SK-N-SH (cell line): ENCODE data around the gene PEX7. TPM values are rescaled to one million over a fixed set of nuclear protein-coding genes. Genes with fewer than 3 reads are reported as not detected.
"Not testable (repeated sequence)": the region's sequence is repeated elsewhere in the genome, so short reads cannot be mapped to it uniquely, and the experiment has no call there.

ENCODE experiments used
- CTCF ChIA-PET: fragments of 300-600, 350-600 bp; formaldehyde crosslinking; extraction: SDS; loops from one replicate; lab custom pipeline; 2021; lab: Yijun Ruan, JAX
- POLR2A ChIA-PET: fragments of 350-600 bp; sonication (Branson Sonifier 250); formaldehyde crosslinking; extraction: SDS; loops from one replicate; lab custom pipeline; 2020; ENCODE audit warnings: antibody characterized with exemption, inconsistent platforms; lab: Yijun Ruan, JAX
- DNase-seq: peaks from one replicate; pipeline ENCODE4 v3.0.0; 2012
- H2AFZ ChIP-seq: fragments of 200-600 bp; sonication (generic); 2 replicates; pipeline ENCODE4 v1.8.1; 2016; ENCODE audit warnings: antibody characterized with exemption, mild to moderate bottlenecking, low read depth
- H3F3A ChIP-seq: fragments of 200-600 bp; sonication (generic); replicated peaks from 2 replicates; pipeline ENCODE3; 2016; ENCODE audit warnings: antibody characterized with exemption, mild to moderate bottlenecking; ENCODE audit not compliant: insufficient read depth
- H3K27ac ChIP-seq, 2 experiments: fragments of 200-500 bp in 1 of 2; fragments of 200-600 bp in 1 of 2; sonication (Bioruptor generic) in 1 of 2; sonication (generic), shearing (Covaris generic) in 1 of 2; 2 replicates each; pipeline versions ENCODE4 v1.5.1 to v1.6.1; 2014 to 2016; ENCODE audit warnings: low read depth in 2 of 2, inconsistent platforms in 1 of 2, low read length in 1 of 2, mild to moderate bottlenecking in 1 of 2, mixed read lengths in 1 of 2
- H3K27me3 ChIP-seq: fragments of 200-600 bp; sonication (generic), shearing (Covaris generic); 2 replicates; pipeline ENCODE4 v1.6.1; 2016; ENCODE audit warnings: mixed run types; ENCODE audit not compliant: insufficient read depth
- H3K36me3 ChIP-seq, 2 experiments: fragments of 200-500 bp in 1 of 2; fragments of 200-600 bp in 1 of 2; sonication (Bioruptor generic) in 1 of 2; sonication (generic) in 1 of 2; replicated peaks in 1 of 2; 2 replicates each; pipeline versions ENCODE3 to v1.5.1; 2014 to 2016; ENCODE audit warnings: low read length in 1 of 2, mild to moderate bottlenecking in 1 of 2; ENCODE audit not compliant: insufficient read depth in 2 of 2, control insufficient read depth in 1 of 2
- H3K4me1 ChIP-seq, 2 experiments: fragments of 200-500 bp in 1 of 2; fragments of 200-600 bp in 1 of 2; sonication (Bioruptor generic) in 1 of 2; sonication (generic), shearing (Covaris generic) in 1 of 2; 2 replicates each; pipeline versions ENCODE4 v1.5.1 to v1.6.1; 2014 to 2016; ENCODE audit warnings: low read depth in 1 of 2, low read length in 1 of 2, mixed run types in 1 of 2; ENCODE audit not compliant: insufficient read depth in 2 of 2, control insufficient read depth in 1 of 2
- H3K4me2 ChIP-seq: fragments of 200-600 bp; sonication (generic), shearing (Covaris generic); 2 replicates; pipeline ENCODE4 v1.6.1; 2017; ENCODE audit warnings: mixed run types
- H3K4me3 ChIP-seq, 2 experiments: fragments of 200-500 bp in 1 of 2; fragments of 200-600 bp in 1 of 2; sonication (Bioruptor generic) in 1 of 2; sonication (generic), shearing (Covaris generic) in 1 of 2; 2 replicates each; pipeline versions ENCODE4 v1.5.1 to v1.8.1; 2014 to 2016; ENCODE audit warnings: low read depth in 2 of 2, inconsistent platforms in 1 of 2, low read length in 1 of 2, mild to moderate bottlenecking in 1 of 2, mixed read lengths in 1 of 2, moderate library complexity in 1 of 2
- H3K79me2 ChIP-seq: fragments of 200-600 bp; sonication (generic); 2 replicates; pipeline ENCODE4 v1.8.1; 2017; ENCODE audit warnings: mild to moderate bottlenecking; ENCODE audit not compliant: insufficient read depth
- H3K9ac ChIP-seq: fragments of 200-600 bp; sonication (generic); 2 replicates; pipeline ENCODE4 v1.6.1; 2017; ENCODE audit warnings: mixed run types
- H3K9me2 ChIP-seq: fragments of 200-600 bp; sonication (generic); 2 replicates; pipeline ENCODE4 v1.6.1; 2017; ENCODE audit warnings: mixed run types
- H3K9me3 ChIP-seq: fragments of 200-600 bp; sonication (generic); 2 replicates; pipeline ENCODE4 v1.6.1; 2017; ENCODE audit warnings: mixed run types, mild to moderate bottlenecking, moderate library complexity
- H4K20me1 ChIP-seq: fragments of 200-600 bp; sonication (generic); 2 replicates; pipeline ENCODE4 v1.6.1; 2017; ENCODE audit warnings: mild to moderate bottlenecking, mixed run types; ENCODE audit not compliant: insufficient read depth
- JUND ChIP-seq: IDR thresholded peaks from 2 replicates; pipeline ENCODE4 v1.4.0; 2012
- MEF2A ChIP-seq: IDR thresholded peaks from 2 replicates; pipeline ENCODE4 v1.4.0; 2012; ENCODE audit warnings: low read depth, borderline replicate concordance
- RXRA ChIP-seq: IDR thresholded peaks from 2 replicates; pipeline ENCODE4 v1.4.0; 2012; ENCODE audit warnings: low read depth, mild to moderate bottlenecking, borderline replicate concordance
- SIN3A ChIP-seq: IDR thresholded peaks from 2 replicates; pipeline ENCODE4 v1.6.1; 2012; ENCODE audit warnings: low read depth, mild to moderate bottlenecking, low read length, moderate library complexity, borderline replicate concordance
- TCF12 ChIP-seq: IDR thresholded peaks from 2 replicates; pipeline ENCODE4 v1.4.0; 2012
- TEAD4 ChIP-seq: IDR thresholded peaks from 2 replicates; pipeline ENCODE4 v1.4.0; 2012; ENCODE audit warnings: mild to moderate bottlenecking, borderline replicate concordance; ENCODE audit not compliant: insufficient read depth
- WGBS: methylation state at CpG from one replicate; pipeline ENCODE4 v1.1.6; 2017; ENCODE audit warnings: low lambda C conversion rate; 5-methylcytosine and 5-hydroxymethylcytosine counted together
- polyA plus RNA-seq, 3 experiments: library from polyadenylated mRNA; depleted of rRNA; stranded (reverse); fragments of >200 nt; gene quantifications; 2 replicates each; pipeline ENCODE4 v1.2.3, GENCODE V29; 2012
- TF ChIP-seq, protein P1 (sequence below): IDR thresholded peaks from 2 replicates; pipeline ENCODE4; 2012
- TF ChIP-seq, protein P2 (sequence below): fragments of 200-600 bp; sonication (generic); IDR thresholded peaks from 2 replicates; pipeline ENCODE4 v1.6.1; 2017; ENCODE audit warnings: antibody characterized with exemption, mild to moderate bottlenecking, moderate library complexity
- TF ChIP-seq, protein P3 (sequence below): IDR thresholded peaks from 2 replicates; pipeline ENCODE4 v1.4.0; 2012; ENCODE audit warnings: low read depth, borderline replicate concordance

PEX7 gene
- polyA plus RNA-seq, 1 of the 3 experiments (the other 2 are of a cell fraction) = 10.8 TPM

DNA sequence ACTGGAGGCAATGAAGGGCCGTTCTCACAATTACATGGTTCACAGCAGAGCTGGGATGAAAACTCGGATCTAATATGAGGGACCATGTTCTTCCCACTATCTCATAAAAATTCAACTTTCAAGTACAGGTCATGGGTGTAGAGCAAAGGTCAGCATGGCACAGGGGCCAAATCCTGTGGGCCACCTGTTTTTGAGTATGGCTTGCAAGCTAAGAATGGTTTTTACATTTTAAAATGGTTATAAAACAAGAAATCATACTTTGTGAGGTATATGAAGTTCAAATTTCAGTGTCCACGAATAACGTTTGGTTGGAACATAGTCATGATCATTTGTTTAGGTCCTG is 34.7 kb upstream of the PEX7 start:
- no peak overlapping the region for H3K9ac ChIP-seq
- no peak overlapping the region for H2AFZ ChIP-seq
- no peaks in the 10 kb centered on the region for H3K27me3 ChIP-seq
- peaks cover 14% of the 10 kb centered on the region for H3F3A ChIP-seq
- DNase-seq = no peak
- H3K4me3 ChIP-seq = no peak overlapping the region
- ChIA-PET CTCF (interaction anchor here (1.1 to 11.4 kb wide), 3 partner anchors 9 to 144 kb away, joined by 4 to 214 read pairs (median 5); no protein-coding TSS in a partner anchor), POLR2A (no interaction called here)
- no peaks in the 10 kb centered on the region for H3K9me2 ChIP-seq
- H3K36me3 ChIP-seq = no peaks in the 10 kb centered on the region
- H3K9me3 ChIP-seq = no peaks in the 10 kb centered on the region
- WGBS = 86% methylated on average over 4 of the region's 4 CpGs
- no peak for TF ChIP-seq RXRA
- TF ChIP-seq MEF2A = no peak
- no peak for TF ChIP-seq TEAD4
- H3K27ac ChIP-seq = peak overlapping the region in 1 of 2 experiments; percentile 73; a peak in 2 of 4 replicates
- peaks cover 6 to 12% of the 10 kb centered on the region in 2 experiments; a peak in 2 of 4 replicates for H3K4me1 ChIP-seq
- H3K4me2 ChIP-seq = peak overlapping the region; percentile 35; the same call in 1 of the 2 replicates
- H4K20me1 ChIP-seq = no peaks in the 10 kb centered on the region
- peaks cover 79% of the 10 kb centered on the region for H3K79me2 ChIP-seq

DNA sequence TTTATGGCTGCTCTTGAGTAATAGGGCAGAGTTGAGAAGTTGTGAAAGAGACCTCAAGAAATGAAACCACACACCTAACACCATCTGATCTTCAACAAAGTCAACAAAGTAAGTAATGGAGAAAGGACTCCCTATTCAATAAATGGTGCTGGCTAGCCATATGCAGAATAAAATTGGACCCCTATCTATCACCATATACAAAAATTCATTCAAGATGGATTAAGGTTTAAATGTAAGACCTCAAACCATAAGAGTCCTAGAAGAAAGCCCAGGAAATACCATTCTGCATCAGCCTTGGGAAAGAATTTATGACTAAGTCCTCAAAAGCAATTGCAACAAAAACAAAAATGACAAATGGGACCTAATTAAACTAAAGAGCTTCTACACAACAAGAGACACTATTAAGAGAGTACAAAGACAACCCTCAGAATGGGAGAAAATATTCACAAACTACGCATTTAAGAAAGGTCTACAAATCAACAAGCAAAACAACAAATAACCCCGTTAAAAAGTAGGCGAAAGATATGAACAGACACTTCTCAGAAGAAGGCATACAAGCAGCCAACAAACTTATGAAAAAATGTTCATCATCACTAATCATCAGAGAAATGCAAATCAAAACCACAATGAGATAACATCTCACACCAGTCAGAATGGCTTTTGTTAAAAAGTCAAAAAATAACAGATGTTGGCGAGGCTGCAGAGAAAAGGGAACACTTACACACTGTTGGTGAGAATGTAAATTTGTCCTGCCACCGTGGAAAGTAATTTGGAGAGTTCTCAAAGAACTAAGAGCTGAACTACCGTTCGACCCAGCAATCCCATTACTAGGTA is 34.1 kb upstream of the PEX7 start:
- no peaks in the 10 kb centered on the region for H3K27me3 ChIP-seq
- no peak overlapping the region for H3K4me3 ChIP-seq
- TF ChIP-seq, protein P1, sequence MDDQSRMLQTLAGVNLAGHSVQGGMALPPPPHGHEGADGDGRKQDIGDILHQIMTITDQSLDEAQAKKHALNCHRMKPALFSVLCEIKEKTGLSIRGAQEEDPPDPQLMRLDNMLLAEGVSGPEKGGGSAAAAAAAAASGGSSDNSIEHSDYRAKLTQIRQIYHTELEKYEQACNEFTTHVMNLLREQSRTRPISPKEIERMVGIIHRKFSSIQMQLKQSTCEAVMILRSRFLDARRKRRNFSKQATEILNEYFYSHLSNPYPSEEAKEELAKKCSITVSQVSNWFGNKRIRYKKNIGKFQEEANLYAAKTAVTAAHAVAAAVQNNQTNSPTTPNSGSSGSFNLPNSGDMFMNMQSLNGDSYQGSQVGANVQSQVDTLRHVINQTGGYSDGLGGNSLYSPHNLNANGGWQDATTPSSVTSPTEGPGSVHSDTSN = peak; percentile 43; the same call in 1 of the 2 replicates
- TF ChIP-seq, protein P2, sequence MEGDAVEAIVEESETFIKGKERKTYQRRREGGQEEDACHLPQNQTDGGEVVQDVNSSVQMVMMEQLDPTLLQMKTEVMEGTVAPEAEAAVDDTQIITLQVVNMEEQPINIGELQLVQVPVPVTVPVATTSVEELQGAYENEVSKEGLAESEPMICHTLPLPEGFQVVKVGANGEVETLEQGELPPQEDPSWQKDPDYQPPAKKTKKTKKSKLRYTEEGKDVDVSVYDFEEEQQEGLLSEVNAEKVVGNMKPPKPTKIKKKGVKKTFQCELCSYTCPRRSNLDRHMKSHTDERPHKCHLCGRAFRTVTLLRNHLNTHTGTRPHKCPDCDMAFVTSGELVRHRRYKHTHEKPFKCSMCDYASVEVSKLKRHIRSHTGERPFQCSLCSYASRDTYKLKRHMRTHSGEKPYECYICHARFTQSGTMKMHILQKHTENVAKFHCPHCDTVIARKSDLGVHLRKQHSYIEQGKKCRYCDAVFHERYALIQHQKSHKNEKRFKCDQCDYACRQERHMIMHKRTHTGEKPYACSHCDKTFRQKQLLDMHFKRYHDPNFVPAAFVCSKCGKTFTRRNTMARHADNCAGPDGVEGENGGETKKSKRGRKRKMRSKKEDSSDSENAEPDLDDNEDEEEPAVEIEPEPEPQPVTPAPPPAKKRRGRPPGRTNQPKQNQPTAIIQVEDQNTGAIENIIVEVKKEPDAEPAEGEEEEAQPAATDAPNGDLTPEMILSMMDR = no peak
- no peak for TF ChIP-seq SIN3A
- TF ChIP-seq TCF12 = peak; percentile 52; the same call in 1 of the 2 replicates
- TF ChIP-seq TEAD4 = peak; percentile 27; the same call in 1 of the 2 replicates
- TF ChIP-seq, protein P3, sequence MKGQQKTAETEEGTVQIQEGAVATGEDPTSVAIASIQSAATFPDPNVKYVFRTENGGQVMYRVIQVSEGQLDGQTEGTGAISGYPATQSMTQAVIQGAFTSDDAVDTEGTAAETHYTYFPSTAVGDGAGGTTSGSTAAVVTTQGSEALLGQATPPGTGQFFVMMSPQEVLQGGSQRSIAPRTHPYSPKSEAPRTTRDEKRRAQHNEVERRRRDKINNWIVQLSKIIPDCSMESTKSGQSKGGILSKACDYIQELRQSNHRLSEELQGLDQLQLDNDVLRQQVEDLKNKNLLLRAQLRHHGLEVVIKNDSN = no peak
- peak; percentile 42 for TF ChIP-seq JUND
- TF ChIP-seq, all 33 proteins: peak for 4
- CTCF ChIA-PET = interaction anchor here (1.1 to 11.4 kb wide), 5 partner anchors 9 to 144 kb away, joined by 3 to 214 read pairs (median 4); no protein-coding TSS in a partner anchor
- POLR2A ChIA-PET = no interaction called here
- Histone ChIP-seq H3K79me2 (peaks cover 78% of the 10 kb centered on the region), H3K9me3 (no peaks in the 10 kb centered on the region), H3K9me2 (no peaks in the 10 kb centered on the region), H2AFZ (no peak overlapping the region), H4K20me1 (no peaks in the 10 kb centered on the region), H3F3A (peaks cover 12% of the 10 kb centered on the region), H3K4me1 (peaks cover 9% of the 10 kb centered on the region in 2 experiments; a peak in 3 of 4 replicates), H3K4me2 (peak overlapping the region; percentile 35; the same call in 1 of the 2 replicates), H3K27ac (peak overlapping the region in 1 of 2 experiments; percentile 73; a peak in 2 of 4 replicates), H3K9ac (no peak overlapping the region), H3K36me3 (no peaks in the 10 kb centered on the region)
- no peak for DNase-seq
- WGBS = 74% methylated on average over 7 of the region's 7 CpGs

DNA sequence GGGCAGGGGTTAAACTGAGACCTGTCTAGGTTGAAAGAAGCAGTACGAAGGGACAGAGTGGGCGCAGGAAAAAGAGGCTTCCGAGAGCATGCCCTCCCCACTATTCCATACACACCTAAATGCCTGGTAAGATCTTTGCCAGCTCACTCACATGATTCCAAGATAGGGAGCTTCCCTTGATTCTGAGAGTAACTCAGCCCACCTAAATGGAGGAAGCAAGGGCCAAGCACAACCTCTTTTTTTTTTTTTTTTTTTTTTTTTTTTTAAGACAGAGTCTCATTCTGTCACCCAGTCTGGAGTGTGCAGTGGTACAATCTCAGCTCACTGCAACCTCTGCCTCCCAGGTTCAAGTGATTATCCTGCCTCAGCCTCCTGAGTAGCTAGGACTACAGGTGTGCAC is 33.0 kb upstream of the PEX7 start:
- POLR2A ChIA-PET, H2AFZ ChIP-seq, H3K9ac ChIP-seq, H3K4me1 ChIP-seq, H3K36me3 ChIP-seq, H3K9me3 ChIP-seq, H4K20me1 ChIP-seq, DNase-seq, H3K9me2 ChIP-seq, H3K27me3 ChIP-seq: not testable (repeated sequence)
- peak overlapping the region in 1 of 2 experiments; percentile 92; a peak in 1 of 4 replicates for H3K27ac ChIP-seq
- peaks cover 67% of the 10 kb centered on the region for H3K79me2 ChIP-seq
- WGBS = 97% methylated on average over 3 of the region's 3 CpGs
- H3K4me3 ChIP-seq = 0 out of 4 replicates have a peak overlapping the region, but pooled peaks of 1 of the 2 experiments have one; percentile 81
- CTCF ChIA-PET = interaction anchor here (0.7 to 11.4 kb wide), 6 partner anchors 21 to 239 kb away, joined by 3 to 214 read pairs (median 3); partner anchors contain the start of gene MAP7
- H3K4me2 ChIP-seq = peak overlapping the region; percentile 80
- H3F3A ChIP-seq = peaks cover 12% of the 10 kb centered on the region
